Activated naive CD4-positive, alpha-beta T cell treated with anti-CD3 and anti-CD28 coated beads, Interleukin-2, amount 50 U/mL, for 24 hours (primary cell): ENCODE results near the gene ISG20L2.

Experiments
- H3K27ac Mint-ChIP-seq: one replicate; pipeline ENCODE4 v1.8.0; 2021; ENCODE audit warnings: mild to moderate bottlenecking, mixed read lengths
- H3K27me3 Mint-ChIP-seq: one replicate; pipeline ENCODE4 v1.8.0; 2021; ENCODE audit warnings: mixed read lengths
- H3K36me3 Mint-ChIP-seq: one replicate; pipeline ENCODE4 v1.8.0; 2021; ENCODE audit warnings: mixed read lengths
- H3K4me1 Mint-ChIP-seq: one replicate; pipeline ENCODE4 v1.8.0; 2021; ENCODE audit warnings: mixed read lengths
- H3K4me3 Mint-ChIP-seq: one replicate; pipeline ENCODE4 v1.8.0; 2021; ENCODE audit warnings: mild to moderate bottlenecking, mixed read lengths
- H3K9me3 Mint-ChIP-seq: one replicate; pipeline ENCODE4 v1.8.0; 2021; ENCODE audit warnings: mixed read lengths

Gene ISG20L2

GRCh38 chr1:156706657-156707416 lies 21.7 kb downstream of the ISG20L2 start:
- H3K4me3 Mint-ChIP-seq = peak overlapping the region; percentile 90
- peak overlapping the region; percentile 46 for H3K27ac Mint-ChIP-seq
- no peaks in the 10 kb centered on the region for H3K36me3 Mint-ChIP-seq
- H3K4me1 Mint-ChIP-seq = peaks cover 16% of the 10 kb centered on the region
- no peaks in the 10 kb centered on the region for H3K9me3 Mint-ChIP-seq
- H3K27me3 Mint-ChIP-seq = peaks cover 3% of the 10 kb centered on the region

- Mint-ChIP-seq H3K9me3 (no peaks in the 10 kb centered on the region), H3K4me3 (peak overlapping the region; percentile 90), H3K27ac (peak overlapping the region; percentile 90)
Observed at GRCh38 chr1:156705918-156706656, 22.5 kb downstream of the ISG20L2 start.

GRCh38 chr1:156705321-156705917 lies 23.1 kb downstream of the ISG20L2 start, which contains the start of gene CRABP2:
Gene CRABP2 (minus strand): TSS chr1:156705583. CDS start chr1:156705446, 137 bp downstream.
- peak within 1 kb of the TSS; percentile 90 for H3K4me3 Mint-ChIP-seq
- peak within 1 kb of the TSS; percentile 90 for H3K27ac Mint-ChIP-seq
- no peaks in the 10 kb centered on the region for H3K9me3 Mint-ChIP-seq
- H3K4me1 Mint-ChIP-seq = peaks cover 16% of the 10 kb centered on the region
- H3K27me3 Mint-ChIP-seq = peaks cover 3% of the 10 kb centered on the region
- no peaks in the 10 kb centered on the region for H3K36me3 Mint-ChIP-seq

More at GRCh38 chr1:156705918-156706656, 22.5 kb downstream of the ISG20L2 start:
- Mint-ChIP-seq H3K4me1 (peaks cover 16% of the 10 kb centered on the region), H3K27me3 (peaks cover 3% of the 10 kb centered on the region), H3K36me3 (no peaks in the 10 kb centered on the region)

GRCh38 chr1:156704930-156705320 lies 23.6 kb downstream of the ISG20L2 start:
- Mint-ChIP-seq H3K36me3 (no peaks in the 10 kb centered on the region), H3K4me3 (peak overlapping the region; percentile 72), H3K9me3 (no peaks in the 10 kb centered on the region), H3K27me3 (peaks cover 3% of the 10 kb centered on the region), H3K4me1 (peaks cover 16% of the 10 kb centered on the region), H3K27ac (no peak overlapping the region)

GRCh38 chr1:156704166-156704711 lies 24.3 kb downstream of the ISG20L2 start:
- H3K4me3 Mint-ChIP-seq = peak overlapping the region; percentile 37
- no peak overlapping the region for H3K27ac Mint-ChIP-seq
- H3K36me3 Mint-ChIP-seq = peaks cover 2% of the 10 kb centered on the region
- H3K9me3 Mint-ChIP-seq = no peaks in the 10 kb centered on the region
- peaks cover 16% of the 10 kb centered on the region for H3K4me1 Mint-ChIP-seq
- H3K27me3 Mint-ChIP-seq = peaks cover 3% of the 10 kb centered on the region

- Mint-ChIP-seq H3K4me1 (peaks cover 16% of the 10 kb centered on the region), H3K4me3 (peak overlapping the region; percentile 23), H3K9me3 (no peaks in the 10 kb centered on the region), H3K36me3 (peaks cover 2% of the 10 kb centered on the region), H3K27me3 (peaks cover 3% of the 10 kb centered on the region), H3K27ac (no peak overlapping the region)
Observed at GRCh38 chr1:156703741-156704140, 24.8 kb downstream of the ISG20L2 start.

- no peak overlapping the region for H3K27ac Mint-ChIP-seq
Observed at GRCh38 chr1:156703336-156703735, 25.2 kb downstream of the ISG20L2 start.

GRCh38 chr1:156700736-156701531 lies 27.6 kb downstream of the ISG20L2 start:
- Mint-ChIP-seq H3K36me3 (peaks cover 2% of the 10 kb centered on the region), H3K4me1 (peaks cover 4% of the 10 kb centered on the region), H3K9me3 (no peaks in the 10 kb centered on the region), H3K27me3 (peaks cover 4% of the 10 kb centered on the region), H3K4me3 (no peak overlapping the region), H3K27ac (no peak overlapping the region)

More at GRCh38 chr1:156703336-156703735, 25.2 kb downstream of the ISG20L2 start:
- peaks cover 3% of the 10 kb centered on the region for H3K27me3 Mint-ChIP-seq
- no peaks in the 10 kb centered on the region for H3K9me3 Mint-ChIP-seq
- H3K4me1 Mint-ChIP-seq = peaks cover 16% of the 10 kb centered on the region
- H3K4me3 Mint-ChIP-seq = no peak overlapping the region
- peaks cover 2% of the 10 kb centered on the region for H3K36me3 Mint-ChIP-seq

- peaks cover 8% of the 10 kb centered on the region for H3K27me3 Mint-ChIP-seq
- no peaks in the 10 kb centered on the region for H3K4me1 Mint-ChIP-seq
- no peak overlapping the region for H3K27ac Mint-ChIP-seq
- no peak overlapping the region for H3K4me3 Mint-ChIP-seq
- H3K36me3 Mint-ChIP-seq = peaks cover 2% of the 10 kb centered on the region
- H3K9me3 Mint-ChIP-seq = no peaks in the 10 kb centered on the region
Observed at GRCh38 chr1:156698995-156699394, 29.6 kb downstream of the ISG20L2 start.

GRCh38 chr1:156697481-156697880 lies 31.1 kb downstream of the ISG20L2 start:
- Mint-ChIP-seq H3K27me3 (peaks cover 13% of the 10 kb centered on the region), H3K9me3 (no peaks in the 10 kb centered on the region), H3K27ac (no peak overlapping the region), H3K4me3 (no peak overlapping the region), H3K4me1 (peaks cover 11% of the 10 kb centered on the region), H3K36me3 (peaks cover 2% of the 10 kb centered on the region)

- Mint-ChIP-seq H3K4me1 (peaks cover 18% of the 10 kb centered on the region), H3K27ac (no peak overlapping the region), H3K36me3 (peaks cover 5% of the 10 kb centered on the region), H3K9me3 (no peaks in the 10 kb centered on the region), H3K27me3 (peaks cover 20% of the 10 kb centered on the region), H3K4me3 (no peak overlapping the region)
Observed at GRCh38 chr1:156696755-156697154, 31.8 kb downstream of the ISG20L2 start.

GRCh38 chr1:156694690-156694962 lies 33.9 kb downstream of the ISG20L2 start:
- Mint-ChIP-seq H3K4me3 (no peak overlapping the region), H3K4me1 (peaks cover 20% of the 10 kb centered on the region), H3K27me3 (peaks cover 27% of the 10 kb centered on the region), H3K36me3 (peaks cover 5% of the 10 kb centered on the region), H3K9me3 (no peaks in the 10 kb centered on the region), H3K27ac (no peak overlapping the region)

- H3K4me1 Mint-ChIP-seq = peaks cover 24% of the 10 kb centered on the region
- peaks cover 29% of the 10 kb centered on the region for H3K27me3 Mint-ChIP-seq
- peaks cover 3% of the 10 kb centered on the region for H3K36me3 Mint-ChIP-seq
- H3K9me3 Mint-ChIP-seq = no peaks in the 10 kb centered on the region
- no peak overlapping the region for H3K27ac Mint-ChIP-seq
- H3K4me3 Mint-ChIP-seq = no peak overlapping the region
Observed at GRCh38 chr1:156693848-156694689, 34.5 kb downstream of the ISG20L2 start.
